GM19328 (cell line): ENCODE data around the gene TBC1D4.
"Not testable (repeated sequence)": the region's sequence is repeated elsewhere in the genome, so short reads cannot be mapped to it uniquely, and the experiment has no call there.

Experiments used
- ATAC-seq: cut with Tn5 transposase; IDR thresholded peaks from one replicate; pipeline ENCODE4 v1.9.1; 2021; ENCODE audit warnings: mild to moderate bottlenecking, moderate library complexity; ENCODE audit not compliant: unreplicated experiment

The TBC1D4 gene

DNA sequence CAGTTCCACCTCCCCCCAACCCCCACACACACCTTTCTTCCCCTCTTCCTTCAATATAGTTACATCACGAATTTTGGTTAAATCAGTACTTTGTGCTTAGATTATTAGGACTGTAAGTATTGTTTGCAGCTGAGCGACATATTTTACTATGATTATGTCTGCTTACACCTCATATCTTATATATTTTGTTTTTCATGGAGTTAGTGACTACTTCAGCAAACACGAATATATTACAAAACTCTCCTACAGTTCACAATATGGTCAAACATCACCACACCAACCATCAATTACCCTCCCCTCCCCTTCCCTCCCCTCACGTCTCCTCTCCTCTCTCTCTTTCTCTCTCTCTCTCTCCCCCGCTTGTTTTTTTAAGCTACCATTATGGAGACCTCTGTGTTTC, 152.9 kb downstream of the TBC1D4 start:
- ATAC-seq: no peak

DNA sequence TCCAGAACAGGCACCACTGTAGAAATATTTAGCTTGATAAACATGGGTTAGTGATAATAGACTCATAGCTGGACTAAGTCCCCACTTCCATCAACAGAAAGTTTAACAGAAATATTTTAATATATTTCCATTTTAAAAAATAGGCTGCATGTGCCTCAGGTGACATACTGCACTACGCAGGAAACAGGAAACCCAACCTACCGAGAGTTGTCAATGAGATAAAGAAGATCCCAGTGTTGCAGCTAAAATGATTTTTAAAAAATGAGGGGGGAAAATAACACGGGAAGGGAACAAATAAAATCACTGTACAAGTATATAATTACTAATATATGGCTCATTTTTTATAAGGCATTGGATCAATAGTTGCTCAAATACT, 154.8 kb downstream of the TBC1D4 start:
- no peak for ATAC-seq

GRCh38 chr13:75326173-75327134, 155.5 kb downstream of the TBC1D4 start:
- ATAC-seq: peak; percentile 77

DNA sequence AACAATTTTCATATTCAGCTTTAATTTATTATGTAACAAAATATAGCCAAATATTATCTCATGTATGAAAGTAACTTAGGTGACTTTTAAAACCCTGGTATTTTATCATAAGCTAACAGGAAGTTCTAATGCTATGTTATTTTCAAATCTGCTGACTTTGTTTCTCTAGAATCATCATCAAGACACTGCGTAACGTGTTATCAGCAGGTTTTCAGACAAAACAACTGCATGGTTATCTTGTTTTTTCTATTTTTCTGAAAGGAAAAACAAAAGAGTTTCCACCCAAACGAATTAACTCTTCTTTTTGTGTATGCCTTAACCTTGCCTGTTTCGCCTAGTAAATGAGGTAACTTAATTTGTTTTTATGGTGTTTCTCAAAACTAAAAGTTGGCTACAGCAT, 156.3 kb downstream of the TBC1D4 start:
- no peak for ATAC-seq

- ATAC-seq: no peak
Measured at GRCh38 chr13:75324413-75324940, 157.5 kb downstream of the TBC1D4 start.

GRCh38 chr13:75321084-75321483, 160.9 kb downstream of the TBC1D4 start:
- no peak for ATAC-seq

DNA sequence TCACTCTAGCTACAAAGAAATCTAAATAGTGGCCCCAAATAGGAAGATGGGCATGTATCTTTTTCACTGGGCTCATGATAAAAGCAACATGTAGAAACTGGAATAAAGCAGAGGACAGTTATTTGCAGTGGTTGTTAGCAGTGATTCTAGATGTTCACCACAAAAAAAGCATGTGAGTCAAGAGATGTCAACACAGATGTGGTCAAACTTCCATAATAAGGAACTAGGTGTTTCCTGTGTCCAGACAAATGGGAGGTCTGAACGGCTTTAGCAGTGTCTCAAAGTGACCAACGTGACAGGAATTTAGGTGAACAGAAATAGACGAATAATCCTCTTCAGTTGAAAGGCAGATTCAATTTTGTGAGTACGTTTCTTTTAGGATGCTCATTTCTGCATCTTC, 162.7 kb downstream of the TBC1D4 start:
- no peak for ATAC-seq

DNA sequence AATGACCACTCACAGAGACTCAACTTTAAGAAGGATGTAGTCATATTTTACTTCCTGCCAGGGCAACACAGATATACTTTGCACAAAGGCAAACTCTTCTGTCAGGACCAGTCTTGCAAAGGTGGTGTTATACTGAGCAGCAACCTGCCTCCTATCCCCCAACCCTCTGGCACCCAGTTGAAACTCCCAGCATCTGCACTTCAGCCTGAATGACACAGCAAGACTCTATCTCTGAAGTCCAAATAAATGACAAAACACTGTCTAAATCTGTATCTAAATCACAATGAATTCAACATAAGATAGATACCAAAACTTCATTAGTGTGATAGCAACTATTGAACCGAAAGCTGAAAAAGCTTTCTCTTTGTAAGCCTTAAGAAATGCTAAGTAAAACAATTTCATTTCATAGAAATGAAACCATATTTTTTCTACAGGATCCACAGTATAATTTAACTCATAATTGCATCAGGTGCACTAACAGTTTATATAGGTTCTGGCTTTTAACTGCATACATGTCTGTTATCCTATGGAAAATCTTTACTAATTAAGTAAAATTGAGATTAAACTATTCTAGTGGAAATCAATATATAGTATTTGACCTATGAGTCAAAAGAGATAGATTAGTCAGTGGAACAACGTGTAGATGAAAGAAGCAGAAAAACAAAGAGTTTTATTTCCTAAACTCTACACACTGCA, 163.7 kb downstream of the TBC1D4 start:
- no peak for ATAC-seq

- ATAC-seq: no peak
Measured at GRCh38 chr13:75316427-75316826, 165.5 kb downstream of the TBC1D4 start.

DNA sequence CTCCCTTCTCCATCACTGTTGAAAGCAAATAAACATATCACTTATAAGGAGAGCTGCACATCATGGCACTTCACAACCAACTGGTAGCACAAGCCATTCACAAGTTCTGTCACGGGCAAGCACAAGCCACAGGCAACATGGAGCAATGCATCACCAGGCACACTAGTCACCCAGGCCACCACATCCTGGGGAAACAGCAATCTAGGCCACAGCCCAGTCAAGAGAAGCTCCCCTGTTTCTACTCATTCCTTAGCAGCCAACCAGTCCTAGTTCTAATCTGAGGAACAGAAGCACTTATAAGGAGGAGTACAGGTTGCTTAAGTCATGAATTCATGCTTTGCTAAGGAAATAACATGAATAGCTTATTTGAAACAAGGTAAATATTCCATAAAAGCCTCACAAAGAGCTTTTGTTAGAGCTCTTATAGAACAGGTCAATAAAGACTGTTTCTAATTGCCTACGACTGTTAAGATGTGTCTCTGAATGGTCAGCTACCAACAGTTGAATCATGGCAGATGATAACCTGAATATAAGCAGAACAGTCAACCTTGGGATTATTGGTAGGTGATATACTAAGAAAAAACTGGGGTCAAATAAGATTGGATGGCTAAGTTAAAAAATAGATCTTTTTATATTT, 169.0 kb downstream of the TBC1D4 start:
- no peak for ATAC-seq

GRCh38 chr13:75309981-75310580, 171.9 kb downstream of the TBC1D4 start:
- no peak for ATAC-seq

GRCh38 chr13:75308222-75308621, 173.7 kb downstream of the TBC1D4 start:
- no peak for ATAC-seq

DNA sequence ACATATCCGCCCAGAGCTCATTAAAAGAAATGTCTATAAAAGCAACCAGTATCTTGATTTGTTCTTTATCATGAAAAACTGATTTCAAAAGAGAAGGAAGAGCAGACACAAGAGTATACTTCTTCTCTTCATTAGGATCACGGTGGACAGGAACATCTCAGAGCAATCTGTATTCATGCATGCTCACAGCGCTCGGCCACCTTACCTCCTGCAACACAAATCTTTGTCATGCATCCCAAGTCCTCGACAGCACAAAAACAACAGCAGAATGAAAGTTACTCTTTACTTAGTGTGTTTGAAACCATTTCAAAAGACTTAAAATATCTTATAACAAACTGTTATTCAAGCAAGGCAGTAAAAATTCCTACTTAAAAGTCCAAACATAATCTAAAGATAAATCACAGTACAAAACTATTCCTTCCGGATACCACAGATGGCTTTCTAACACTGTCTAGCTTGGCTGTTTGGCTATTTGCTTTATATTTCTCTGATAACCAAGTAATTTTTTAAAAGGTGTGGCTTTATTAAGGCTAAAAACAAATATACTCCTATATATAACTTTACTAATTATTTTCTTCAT, 174.5 kb downstream of the TBC1D4 start:
- ATAC-seq: no peak

DNA sequence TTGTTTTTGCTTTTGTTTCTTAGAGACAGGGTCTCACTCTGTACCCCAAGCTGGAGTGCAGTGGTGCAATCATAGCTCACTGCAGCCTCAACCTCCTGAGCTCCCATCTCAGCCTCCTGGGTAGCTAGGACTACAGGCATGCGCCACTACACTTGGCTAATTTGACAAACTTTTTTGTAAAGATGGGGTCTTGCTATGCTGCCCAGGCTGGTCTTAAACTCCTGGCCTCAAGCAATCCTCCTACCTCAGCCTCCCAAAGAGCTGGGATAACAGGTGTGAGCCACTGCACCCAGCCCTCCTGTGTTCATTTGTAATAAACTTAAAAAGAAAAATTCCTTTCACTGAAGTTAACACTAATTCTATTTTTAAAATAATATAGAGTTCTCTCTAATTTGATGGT, 175.0 kb downstream of the TBC1D4 start:
- ATAC-seq: not testable (repeated sequence)

GRCh38 chr13:75305059-75305458, 176.9 kb downstream of the TBC1D4 start:
- ATAC-seq: no peak

DNA sequence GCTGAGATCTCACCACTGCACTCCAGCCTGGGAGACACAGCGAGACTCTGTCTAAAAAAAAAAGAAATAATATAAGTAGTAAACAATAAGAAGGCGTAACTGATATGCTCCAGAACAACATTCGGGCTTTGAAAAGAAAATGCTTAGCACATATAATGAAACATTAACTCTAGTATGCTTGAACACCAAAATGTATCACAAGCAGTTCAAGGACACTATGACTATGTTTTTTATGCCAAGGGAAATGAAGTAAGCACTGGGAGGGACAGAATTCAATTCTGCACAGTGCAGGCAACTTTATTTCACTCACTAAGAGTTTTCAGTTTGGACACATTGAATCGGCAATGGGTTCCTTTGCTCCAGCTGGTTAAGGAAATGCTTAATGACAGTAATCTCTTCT, 178.7 kb downstream of the TBC1D4 start:
- ATAC-seq: no peak

- ATAC-seq: no peak
Measured at GRCh38 chr13:75302071-75302698, 179.8 kb downstream of the TBC1D4 start.

DNA sequence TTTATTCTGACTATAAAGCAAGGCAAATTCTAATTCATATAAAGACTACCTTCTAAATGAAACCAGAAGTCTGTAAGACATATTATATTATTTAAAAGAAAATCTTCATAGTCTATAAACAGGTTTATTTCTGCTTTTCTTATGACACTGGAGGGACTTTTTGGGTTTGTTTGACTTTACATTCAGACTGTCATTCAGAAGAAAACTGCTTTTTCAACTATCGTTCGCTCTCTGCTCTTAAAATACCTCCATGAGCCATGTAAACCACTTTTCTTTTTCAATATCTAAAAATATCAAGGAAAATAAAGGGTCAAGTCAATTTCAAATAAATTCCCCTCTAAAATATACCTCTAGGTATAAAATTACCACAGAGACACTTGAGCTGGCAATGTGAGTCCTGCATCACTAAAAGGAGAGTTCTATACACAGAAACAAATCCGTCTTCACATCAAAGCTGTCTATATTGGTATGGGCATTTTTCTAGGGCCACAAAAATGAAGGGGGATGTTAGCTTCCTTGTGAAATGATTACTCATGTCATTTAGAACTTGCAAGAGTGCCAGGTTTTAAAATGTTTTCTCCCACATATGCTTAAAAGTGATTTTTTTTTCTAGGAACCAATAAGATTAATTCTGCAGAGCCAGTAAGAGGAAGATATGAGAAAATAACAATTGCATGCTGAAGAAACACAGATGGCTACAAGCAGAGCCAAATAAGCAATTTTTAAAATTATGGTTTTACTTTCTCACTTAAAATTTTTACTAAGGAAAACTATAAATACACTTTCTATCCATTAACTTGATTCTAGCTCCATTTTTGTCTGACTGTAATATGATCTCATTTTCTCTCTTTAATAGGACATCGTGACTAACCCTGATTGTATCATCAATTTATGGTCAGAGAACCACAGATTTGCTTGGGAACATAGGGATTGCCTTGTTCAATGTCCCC, 181.8 kb downstream of the TBC1D4 start:
- ATAC-seq: peak; percentile 79

GRCh38 chr13:75299246-75299645, 182.7 kb downstream of the TBC1D4 start:
- no peak for ATAC-seq
